Embryonic facial prominence (tissue), 1 donor: ENCODE results near the gene HOXB9.

Experiments used
- DNase-seq: peaks from one replicate; pipeline ENCODE4 v3.0.0-alpha.2; 2016; ENCODE audit errors: extremely low spot score

Gene HOXB9

GRCh38 chr17:48639982-48640857 is 14.1 kb upstream of the HOXB9 start:
- no peak for DNase-seq

GRCh38 chr17:48639136-48639535 is 13.0 kb upstream of the HOXB9 start:
- DNase-seq = no peak

- DNase-seq = no peak
Observed at GRCh38 chr17:48637323-48638260, 11.4 kb upstream of the HOXB9 start.

GRCh38 chr17:48636177-48637018 is 10.2 kb upstream of the HOXB9 start:
- DNase-seq = no peak

DNA sequence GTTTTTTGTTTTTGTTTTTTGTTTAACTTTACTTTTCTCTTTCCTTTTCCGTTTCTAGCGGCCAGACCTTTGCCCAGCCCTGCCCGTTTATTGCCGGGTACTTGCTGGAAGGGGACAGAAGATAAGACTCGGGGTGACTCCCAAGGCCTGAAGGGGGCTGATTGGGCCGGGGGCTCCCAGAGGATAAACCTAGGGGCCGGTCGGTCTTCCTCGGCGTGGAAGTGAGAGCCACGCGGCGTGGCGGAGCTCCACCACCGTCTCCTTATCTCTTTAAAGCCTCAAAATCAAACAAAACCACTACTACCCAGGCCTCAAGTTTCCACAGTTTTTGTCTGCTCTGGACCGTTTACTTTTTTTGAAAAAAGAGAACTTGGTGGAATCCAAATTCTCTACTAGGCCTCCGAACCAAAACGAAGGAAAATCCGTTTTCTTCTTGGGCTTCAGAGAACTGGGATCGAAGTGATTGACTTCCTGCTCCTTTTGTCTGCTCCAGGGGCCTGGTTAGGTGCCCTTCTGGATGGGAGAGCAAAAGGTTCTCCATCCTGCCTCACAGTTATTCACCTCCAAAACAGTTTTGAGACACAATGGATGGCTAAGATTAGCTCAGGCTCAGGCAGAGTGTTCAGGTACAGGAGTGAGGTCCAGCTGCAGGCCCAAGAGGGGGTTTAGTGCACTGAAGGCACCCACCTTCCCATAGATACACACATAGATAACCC is 8.5 kb upstream of the HOXB9 start:
- no peak for DNase-seq

DNA sequence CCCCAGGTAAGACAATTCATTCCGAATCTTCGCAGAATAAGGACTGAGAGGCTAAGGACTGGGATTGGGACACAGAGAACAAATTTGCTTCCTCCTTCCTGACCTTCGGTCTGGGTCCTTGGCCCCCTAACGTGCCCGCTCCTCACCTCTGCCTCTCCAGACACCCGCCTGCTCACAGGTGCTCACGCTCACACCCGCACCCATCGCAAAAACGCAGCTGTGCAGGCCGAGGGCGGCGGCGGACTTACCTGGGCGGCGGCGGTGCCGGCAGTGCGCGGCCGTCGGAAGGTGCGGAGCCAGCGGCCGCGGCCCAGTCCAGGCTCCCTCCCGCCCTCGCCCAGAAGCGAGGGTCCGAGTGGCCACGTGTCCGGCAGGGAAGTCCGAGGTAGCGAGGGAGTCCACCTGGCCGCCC is 7.1 kb upstream of the HOXB9 start:
- DNase-seq = no peak

- DNase-seq = no peak
Observed at GRCh38 chr17:48632579-48633265, 6.6 kb upstream of the HOXB9 start.

DNA sequence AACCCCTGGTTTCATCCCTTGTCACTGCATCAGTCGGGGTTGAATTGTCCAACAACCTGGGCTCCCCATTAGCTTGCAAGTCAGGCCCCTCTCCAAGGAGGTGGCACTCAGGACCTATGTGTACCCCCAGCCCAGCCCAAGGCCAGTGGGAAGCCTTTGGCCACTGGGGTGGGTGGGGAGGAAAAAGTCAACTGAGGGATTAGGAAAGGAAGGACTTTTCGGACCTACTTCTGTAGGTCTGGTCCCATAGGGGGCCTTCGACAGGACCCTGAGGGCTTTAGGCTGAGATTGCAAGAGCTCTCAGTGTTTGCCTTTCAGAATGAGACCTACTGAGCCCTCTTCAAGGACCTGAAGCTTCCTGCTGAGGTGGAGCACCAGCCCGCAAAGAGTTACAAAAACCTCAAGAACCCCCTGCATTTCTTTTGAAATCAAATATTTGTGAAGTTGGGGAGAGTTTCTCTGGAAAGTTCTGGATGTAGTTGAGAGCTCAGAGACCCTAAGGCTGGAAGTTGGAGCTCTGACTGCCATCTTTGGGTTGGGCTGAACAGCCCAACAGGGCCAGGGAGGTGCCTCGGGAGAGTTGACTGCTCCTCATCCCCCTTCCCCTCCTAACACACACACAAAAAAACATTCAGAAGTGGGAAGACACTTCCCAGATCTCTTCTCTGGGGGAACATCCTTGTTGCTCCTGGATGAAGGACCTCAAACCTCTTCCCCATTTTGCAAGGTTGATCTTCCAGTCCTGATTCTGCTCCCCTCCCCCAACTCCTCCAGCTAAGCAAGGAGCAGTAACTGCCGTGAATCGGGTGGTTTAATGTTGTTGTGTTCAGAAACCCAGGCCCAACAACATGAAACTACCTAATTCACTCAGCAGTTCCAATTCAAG is 5.8 kb upstream of the HOXB9 start:
- no peak for DNase-seq

DNA sequence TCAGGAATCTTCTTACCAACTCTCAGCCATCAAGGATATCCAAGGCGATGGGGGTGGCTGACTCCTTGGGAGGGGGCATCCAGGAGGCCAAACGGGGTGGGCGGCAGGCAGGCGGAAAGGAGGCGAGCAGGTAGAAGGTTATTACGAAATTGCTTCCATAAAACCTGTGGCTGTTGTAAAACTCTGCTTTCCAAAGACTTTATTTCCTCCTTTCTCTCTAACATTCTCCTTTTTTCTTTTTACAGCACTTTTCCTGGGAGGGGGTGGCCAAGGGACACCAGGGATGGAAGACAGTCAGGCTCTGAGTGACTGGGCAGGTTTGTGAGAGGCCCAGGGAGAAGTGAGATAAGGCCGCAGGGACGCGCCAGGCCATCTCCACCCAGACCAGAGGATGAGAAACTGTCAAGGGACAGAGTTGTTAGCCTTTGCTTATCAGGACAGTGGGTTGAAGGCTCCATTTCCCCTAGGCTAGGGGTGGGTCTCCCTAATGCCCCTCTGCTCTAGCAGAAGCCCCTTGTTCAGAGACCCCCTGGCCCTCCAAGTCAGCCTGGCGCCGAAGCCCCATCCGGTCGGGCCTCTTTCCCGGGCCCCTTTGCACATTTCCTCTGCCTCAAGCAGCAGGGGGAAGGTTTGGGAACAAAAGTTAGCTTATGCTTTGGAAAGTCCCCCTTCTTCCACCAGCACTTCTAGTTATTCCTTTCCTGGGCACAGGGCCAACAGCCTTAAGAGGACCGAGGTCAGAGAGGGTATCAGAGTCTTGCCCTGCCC is 5.0 kb upstream of the HOXB9 start:
- no peak for DNase-seq

DNA sequence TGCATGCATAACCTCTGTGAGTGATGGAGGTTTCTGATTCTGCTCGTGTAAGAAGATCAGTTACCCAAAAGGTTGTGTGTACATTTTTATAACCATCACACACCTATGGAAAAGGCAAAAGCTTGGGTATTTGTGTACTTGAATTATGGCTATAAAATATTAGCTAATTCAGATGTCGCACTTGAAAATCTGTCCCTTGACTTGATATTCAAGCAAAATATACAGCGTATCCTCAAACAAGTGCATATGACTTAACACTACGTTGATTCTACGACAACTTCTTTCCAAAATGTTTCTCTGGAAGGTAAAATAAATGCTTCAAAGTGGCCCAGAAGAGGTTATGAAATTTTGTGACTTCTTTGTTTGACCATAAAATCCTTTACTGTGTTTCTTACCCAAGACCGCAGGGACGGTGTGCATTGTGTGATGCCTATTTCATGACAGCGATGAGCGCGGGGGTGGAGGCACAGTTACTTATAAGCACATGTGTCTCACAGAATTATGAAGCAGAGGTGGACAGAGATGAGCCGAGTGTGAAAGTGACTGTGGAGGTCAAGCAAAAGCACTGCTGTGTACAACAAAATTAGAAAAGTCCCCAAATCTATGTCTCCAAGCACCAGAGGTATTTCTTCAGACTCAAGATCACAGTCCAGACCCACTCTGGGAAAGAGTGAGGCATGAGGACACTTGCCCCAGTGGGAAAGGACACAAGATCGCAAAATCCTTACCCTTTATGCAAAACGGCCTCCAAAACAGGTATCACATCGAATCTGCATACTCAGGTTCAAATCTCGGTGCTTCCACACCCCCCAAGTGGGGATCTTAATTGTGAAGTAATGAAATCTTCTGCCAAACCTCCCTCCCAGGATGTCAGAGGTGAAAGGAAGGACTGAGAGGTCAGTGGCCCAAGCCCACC is 4.1 kb upstream of the HOXB9 start:
- no peak for DNase-seq

- no peak for DNase-seq
Observed at GRCh38 chr17:48629411-48629759, 3.2 kb upstream of the HOXB9 start.

DNA sequence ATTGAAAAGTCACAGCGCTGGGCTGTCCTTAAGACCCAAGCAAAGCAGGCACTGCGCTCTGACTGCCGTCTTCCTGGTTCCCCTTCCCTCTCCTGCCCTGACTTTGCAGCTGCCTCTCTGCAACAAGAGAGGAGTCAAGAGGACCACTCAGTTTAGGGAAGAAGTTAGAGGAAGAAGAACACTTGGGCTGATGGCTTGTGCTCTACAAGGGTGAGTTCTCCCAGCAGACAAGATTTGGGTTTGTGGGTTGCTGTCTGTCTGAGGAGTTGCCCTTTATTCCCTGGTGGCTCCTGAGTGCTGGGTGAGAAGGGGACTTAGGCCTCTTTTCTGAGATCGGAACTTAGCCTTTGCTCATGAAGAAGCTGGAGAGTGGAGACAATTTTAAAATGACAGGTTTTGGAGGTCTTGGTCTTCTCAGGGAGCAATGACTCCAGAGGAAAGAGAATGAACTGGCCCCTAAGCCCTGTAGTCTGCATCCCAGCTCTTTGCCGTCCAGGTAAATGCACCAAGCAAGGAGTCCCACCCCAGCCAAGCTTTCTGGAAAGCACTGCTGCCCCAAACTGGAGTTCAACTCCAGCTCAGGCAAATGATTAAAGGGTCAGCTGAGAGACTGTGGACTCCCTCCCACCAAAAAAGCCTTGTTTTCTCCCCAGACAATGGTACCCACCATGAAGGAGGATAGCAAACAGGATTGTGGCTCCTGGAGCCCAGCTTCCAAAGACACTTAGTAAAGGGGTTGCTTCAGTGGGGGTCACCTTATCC is 2.7 kb upstream of the HOXB9 start:
- no peak for DNase-seq

- DNase-seq = no peak
Observed at GRCh38 chr17:48627623-48628521, 1.7 kb upstream of the HOXB9 start.

DNA sequence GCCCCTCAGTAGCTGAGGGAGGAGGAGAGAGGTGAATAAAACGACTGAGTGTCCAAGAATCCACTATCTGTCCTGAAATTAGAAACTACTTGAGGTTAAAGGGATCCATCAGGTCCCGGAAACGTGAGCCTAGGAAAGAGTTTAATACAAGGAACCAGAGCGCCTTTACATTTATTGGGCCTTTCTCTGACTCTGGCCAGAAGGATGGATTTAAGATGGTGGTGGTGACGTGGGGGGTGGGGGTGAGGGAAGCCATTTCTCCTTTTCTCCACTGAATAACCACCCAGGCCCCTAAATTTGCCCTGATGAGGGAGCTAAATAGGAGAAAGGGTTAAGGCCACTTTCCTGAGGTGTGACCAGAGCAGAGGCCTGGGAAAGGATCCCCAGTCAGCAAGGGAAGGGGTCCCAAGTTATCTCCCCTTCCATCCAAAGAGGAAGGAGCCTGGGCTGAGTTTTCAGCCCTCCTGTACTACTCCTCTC is 1.0 kb upstream of the HOXB9 start:
- no peak for DNase-seq

- no peak for DNase-seq
Observed at GRCh38 chr17:48625495-48626244, 488 bp downstream of the HOXB9 start.
